GM21723 (cell line): ENCODE data around the gene CD47.

Source experiments
- ATAC-seq: cut with Tn5 transposase; IDR thresholded peaks from one replicate; pipeline ENCODE4 v1.9.1; 2021; ENCODE audit warnings: mild to moderate bottlenecking, moderate library complexity; ENCODE audit not compliant: unreplicated experiment

CD47 gene

DNA sequence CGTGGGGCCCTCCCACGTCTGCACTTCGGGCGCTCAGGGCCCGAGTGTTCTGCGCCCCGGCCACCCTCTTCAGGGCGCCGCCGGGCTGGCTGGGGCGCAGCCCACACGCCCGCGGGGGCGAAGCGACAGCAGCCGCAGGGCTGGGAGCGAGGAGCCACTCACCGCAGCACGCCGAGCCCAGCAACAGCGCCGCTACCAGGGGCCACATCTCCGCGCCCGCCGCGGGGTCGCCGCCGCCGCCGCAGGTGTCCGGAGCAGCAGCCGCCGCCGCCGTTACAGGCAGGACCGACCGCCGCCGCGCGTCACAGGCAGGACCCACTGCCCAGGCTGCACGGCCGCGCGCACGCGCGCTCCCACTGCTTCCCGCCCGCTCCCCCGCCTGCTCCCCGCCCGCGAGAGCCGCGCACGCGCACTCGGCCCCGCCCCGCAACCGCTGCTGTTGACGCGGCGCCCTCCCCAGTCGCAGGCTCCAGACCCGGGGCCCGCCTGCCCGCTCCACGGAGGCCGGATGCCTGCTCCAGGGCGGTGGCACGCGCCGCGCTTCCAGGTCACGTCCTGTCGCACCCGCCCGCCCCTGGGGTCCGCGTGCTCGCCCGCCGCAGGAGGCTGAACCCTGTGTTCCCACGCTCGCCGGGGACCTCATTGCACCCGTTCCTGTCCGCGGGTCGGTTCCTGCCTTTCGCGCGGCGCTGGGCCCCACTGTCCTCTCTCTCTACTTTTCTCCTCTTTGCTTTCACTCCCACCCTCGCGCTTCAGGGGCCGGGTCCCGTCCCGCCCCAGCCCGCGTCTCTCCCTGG, at the start of gene CD47:
Gene CD47 (minus strand): TSS at position 331 of the 797 bp plus-strand sequence. CDS start 123 bp downstream, at position 208.
- peak; percentile 68 for ATAC-seq

DNA sequence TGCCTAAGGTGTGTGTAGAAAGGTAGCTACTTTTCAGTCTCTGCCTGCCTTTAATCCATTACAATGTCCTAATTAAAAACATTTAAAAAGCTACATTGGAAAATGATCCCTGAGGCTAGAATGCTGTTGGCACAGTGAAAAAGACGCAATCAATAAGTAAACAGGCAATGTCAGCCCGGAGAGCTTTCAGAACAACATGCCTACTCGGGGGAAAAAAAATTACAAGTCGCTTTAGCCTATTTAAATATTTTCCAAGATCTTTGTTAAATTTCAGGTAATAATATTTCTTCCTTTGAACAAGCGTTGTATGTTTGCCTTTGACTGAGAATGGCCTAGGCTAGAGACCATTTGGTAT, 46.6 kb upstream of the CD47 start:
- no peak for ATAC-seq

- ATAC-seq = no peak
Measured at GRCh38 chr3:108136561-108137459, 46.0 kb upstream of the CD47 start.

GRCh38 chr3:108134555-108134880, 43.7 kb upstream of the CD47 start:
- peak; percentile 49 for ATAC-seq

- peak; percentile 33 for ATAC-seq
Measured at GRCh38 chr3:108133858-108134554, 43.2 kb upstream of the CD47 start.

- no peak for ATAC-seq
Measured at GRCh38 chr3:108133048-108133369, 42.2 kb upstream of the CD47 start.

DNA sequence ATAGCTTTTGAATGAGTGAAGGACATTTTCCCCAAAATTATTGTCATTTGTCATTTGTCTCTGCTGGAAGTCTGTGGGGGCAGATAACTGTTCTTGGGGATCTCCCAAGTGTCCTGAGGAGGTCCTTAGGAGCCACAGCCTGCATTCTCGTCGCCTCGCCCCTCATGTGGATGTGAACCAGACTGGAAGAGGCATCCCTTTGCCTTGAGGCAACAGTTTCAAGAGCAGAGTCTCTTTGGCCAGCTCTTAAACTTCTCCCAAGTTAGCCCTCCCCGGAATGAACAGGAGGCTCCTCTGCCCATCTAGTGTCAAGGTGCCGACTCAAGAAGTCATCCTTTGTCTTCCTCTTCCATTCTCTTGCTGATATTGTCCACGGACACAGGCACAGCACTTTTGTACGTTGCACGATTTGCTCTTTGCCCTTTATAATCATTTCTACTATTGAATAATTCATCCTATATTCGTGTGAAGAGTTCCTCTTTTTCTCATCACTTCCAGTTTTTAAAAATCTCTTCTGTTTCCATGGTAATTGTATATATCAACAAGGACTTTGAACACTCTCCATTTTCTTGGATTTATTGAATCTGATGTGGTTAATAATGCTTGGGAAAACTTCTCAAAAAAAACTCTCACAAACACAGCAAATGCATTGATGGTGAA, 40.8 kb upstream of the CD47 start:
- ATAC-seq = no peak

DNA sequence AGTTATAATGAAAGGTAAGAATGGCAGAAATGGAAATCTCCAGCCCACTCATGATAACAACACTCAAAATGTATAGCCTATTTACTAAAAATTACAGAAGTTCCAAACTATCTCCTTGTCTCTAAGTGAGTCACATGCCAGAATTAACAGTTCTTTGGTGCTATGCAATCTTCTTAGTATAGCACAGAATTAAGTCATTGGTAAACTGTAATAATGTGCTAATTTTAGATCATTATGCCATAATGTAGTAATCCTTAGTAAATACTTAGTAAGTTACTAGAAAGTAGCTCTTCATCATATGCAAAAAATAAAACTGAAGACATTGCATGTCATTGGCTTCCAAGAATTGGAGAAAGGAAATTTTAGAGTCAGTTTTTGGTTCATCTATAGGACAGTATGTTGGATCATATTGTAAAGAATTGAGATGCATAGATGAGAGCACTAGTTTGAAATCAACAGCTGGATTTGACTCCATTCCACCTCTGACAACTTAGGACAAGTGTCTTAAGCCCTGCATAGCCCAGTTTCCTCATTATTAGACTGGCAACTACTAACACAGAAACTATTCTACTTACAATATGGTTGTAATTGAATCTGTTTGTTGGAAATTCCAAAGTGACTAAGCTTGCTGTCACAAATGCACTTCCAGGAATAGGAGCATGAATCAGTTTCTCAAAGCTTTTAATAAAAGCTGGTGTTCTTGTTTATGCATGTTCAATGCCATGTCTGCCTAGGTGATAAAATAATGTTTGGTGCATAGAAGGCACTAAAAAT, 40.1 kb upstream of the CD47 start:
- ATAC-seq = no peak

GRCh38 chr3:108130236-108130635, 39.4 kb upstream of the CD47 start:
- no peak for ATAC-seq

DNA sequence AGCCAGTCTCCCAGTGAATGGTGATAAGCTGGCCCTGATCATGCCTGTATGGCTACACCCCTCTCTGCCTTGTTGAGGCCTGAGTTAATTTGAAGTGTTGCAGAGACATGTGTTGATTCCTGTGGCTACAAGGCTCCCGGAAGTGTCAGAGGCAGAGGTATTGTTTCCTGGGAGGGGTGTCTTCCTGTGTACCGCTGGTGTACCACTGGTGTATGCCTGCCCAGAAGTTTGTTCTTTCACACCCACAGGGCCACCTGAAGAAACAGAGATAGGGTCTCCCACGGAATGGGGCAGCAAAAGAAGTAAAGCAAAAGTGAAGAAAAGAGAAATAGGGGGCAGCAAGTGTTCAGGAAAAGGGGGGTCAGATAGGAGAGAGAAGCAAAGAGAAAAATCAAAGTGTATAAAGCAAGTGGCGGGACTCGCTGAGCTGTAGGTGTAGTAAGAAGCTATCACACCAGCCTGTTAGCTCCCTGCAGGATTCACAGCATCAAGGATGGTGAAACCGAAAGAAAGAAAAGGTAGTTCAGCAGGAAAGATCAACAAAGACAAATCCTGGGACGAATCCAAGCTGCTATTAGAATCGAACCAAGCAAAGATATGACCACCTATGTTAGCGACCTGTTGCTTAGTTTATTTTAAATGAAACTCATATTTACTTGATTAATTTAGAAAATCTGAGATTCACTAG, 36.6 kb upstream of the CD47 start:
- no peak for ATAC-seq

GRCh38 chr3:108126348-108126747, 35.5 kb upstream of the CD47 start:
- no peak for ATAC-seq

GRCh38 chr3:108125550-108126071, 34.8 kb upstream of the CD47 start:
- ATAC-seq = peak; percentile 55

DNA sequence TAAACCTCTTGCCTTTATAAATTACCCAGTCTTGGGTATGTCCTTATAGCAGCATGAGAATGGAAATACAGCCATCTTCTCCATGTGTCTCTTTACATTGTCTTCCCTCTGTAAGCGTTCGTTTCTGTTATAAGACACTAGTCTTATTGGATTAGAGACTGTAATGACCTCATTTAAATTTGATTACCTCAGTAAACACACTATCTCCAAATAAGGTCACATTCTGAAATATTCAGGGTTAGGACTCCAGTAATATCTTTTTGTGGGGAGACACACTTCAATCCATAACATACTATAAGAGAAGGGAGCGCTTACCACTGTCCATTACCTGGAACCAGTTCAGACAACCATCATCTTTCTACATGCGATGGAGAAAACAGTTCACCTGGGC, 34.3 kb upstream of the CD47 start:
- no peak for ATAC-seq

DNA sequence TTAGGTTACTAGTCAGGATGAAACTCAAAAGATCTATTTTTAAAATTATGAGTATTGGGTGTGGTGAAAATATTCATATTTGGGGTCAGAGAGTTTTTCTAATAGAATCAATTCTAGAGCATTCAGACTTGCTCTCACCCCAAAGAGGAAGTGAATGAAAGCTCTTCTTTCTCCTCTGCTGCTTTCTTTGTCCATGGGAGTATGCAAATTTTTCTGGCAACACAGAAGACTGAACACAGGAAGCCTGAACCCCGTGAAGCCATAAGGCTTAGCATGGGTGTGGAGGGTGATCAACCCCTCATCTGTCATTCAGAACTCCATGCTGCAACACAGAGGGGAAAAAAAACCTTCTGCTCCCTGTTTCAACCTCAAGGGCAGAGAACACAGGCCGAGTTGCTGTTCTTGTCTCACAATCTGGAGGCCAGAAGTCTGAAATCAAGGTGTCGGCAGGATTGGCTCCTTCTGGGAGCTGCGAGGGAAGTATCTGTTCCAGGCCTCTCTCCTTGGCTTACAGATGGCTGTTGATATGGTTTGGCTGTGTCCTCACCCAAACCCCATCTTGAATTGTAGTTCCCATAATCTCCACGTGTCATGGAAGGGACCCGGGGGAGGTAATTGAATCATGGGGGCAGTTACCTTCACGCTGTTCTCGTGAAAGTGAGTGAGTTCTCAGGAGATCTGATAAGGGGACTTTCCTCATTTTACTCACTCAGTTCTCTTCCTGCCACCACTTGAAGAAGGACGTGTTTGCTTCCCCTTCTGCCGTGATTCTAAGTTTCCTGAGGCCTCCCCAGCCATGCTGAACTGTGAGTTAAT, 33.7 kb upstream of the CD47 start:
- ATAC-seq = peak; percentile 84

DNA sequence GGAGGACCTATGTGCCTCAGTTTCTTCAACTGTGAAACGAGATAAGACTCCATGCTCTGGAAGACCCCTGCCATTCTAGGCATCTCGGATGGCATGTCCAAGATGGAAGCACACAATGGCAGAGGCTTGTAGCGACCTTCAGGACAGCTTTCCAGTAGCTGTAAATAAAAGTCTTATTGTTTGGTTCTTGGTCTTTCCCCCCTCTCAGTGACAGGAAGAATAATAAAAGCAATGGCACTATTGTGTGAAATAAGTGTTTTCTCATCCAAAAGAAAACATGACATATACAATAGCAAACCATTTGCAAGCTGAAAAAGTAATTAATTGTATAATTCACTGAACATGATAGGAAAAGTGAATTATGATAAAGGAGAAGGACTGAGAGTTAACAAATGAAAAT, 32.5 kb upstream of the CD47 start:
- ATAC-seq = no peak

GRCh38 chr3:108122276-108122675, 31.4 kb upstream of the CD47 start:
- no peak for ATAC-seq

DNA sequence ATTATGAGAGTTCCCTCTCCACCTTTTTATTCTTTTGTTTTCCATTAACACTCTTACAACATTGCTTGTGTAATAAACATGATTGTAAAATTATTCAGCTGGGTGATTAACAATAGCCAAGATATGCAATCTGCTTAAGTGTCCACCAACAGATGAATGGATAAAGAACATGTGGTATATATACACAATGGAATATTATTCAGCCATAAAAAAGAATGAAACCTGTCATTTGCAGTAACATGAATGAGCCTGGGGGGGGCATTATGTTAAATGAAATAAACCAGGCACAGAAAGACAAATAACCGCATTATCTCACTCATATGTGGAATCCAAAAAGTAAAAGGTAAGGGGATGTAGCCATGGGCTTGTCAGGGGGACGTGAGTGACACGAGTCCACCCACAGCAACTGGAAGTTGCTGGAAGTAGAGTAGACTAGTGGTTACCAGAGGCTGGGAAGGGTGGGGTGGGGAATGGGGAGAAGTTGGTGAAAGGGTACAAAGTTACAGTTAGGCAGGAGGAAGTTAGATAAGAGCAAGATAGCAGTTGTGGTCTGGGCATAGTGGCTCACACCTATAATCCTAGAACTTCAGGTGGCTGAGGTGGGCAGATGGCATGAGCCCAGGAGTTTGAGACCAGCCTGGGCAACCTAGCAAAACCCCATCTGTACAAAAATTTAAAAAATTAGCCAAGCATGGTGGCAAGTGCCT, 28.7 kb upstream of the CD47 start:
- no peak for ATAC-seq
